Stimulated activated naive B cell treated with anti-CD40 and anti-IgM and Interleukin-4, amounts not matched to agents 10 μg/mL and 1 μg/mL and 100 μg/mL, for 72 hours (primary cell): ENCODE data around the gene RIF1.

Experiments
- ATAC-seq, 2 donors: fragments of 150-1000 bp; cut with Tn5 transposase; replicated peaks; 2 replicates each; pipeline ENCODE4 v1.10.0; 2021; ENCODE audit warnings: moderate library complexity in 1 of 2
- DNase-seq: peaks from one replicate; pipeline ENCODE4 v3.0.0; 2021
- H3K27ac Mint-ChIP-seq: one replicate; pipeline ENCODE4 v1.8.0; 2022; ENCODE audit warnings: mild to moderate bottlenecking, mixed read lengths
- H3K27me3 Mint-ChIP-seq, 2 donors: one replicate each; pipeline ENCODE4 v1.8.0; 2022; ENCODE audit warnings: mixed read lengths in 2 of 2
- H3K36me3 Mint-ChIP-seq, 2 donors: one replicate each; pipeline ENCODE4 v1.8.0; 2022; ENCODE audit warnings: mixed read lengths in 2 of 2, mild to moderate bottlenecking in 1 of 2
- H3K4me1 Mint-ChIP-seq, 2 donors: one replicate each; pipeline ENCODE4 v1.8.0; 2022; ENCODE audit warnings: mixed read lengths in 2 of 2, mild to moderate bottlenecking in 1 of 2
- H3K4me3 Mint-ChIP-seq, 2 donors: one replicate each; pipeline ENCODE4 v1.8.0; 2022; ENCODE audit warnings: mild to moderate bottlenecking in 2 of 2, mixed read lengths in 2 of 2, moderate library complexity in 1 of 2
- H3K9me3 Mint-ChIP-seq, 2 donors: one replicate each; pipeline ENCODE4 v1.8.0; 2022; ENCODE audit warnings: mixed read lengths in 2 of 2, mild to moderate bottlenecking in 1 of 2

RIF1 gene

GRCh38 chr2:151465771-151466170 lies 56.1 kb downstream of the RIF1 start:
- H3K27ac Mint-ChIP-seq = no peak overlapping the region
- ATAC-seq (no peak), DNase-seq (no peak)
- H3K27me3 Mint-ChIP-seq = no peaks in the 10 kb centered on the region
- H3K9me3 Mint-ChIP-seq = no peaks in the 10 kb centered on the region
- H3K36me3 Mint-ChIP-seq = peaks cover 52 to 67% of the 10 kb centered on the region in 2 donors
- no peak overlapping the region for H3K4me3 Mint-ChIP-seq
- H3K4me1 Mint-ChIP-seq = peaks cover 0 to 6% of the 10 kb centered on the region in 2 donors

GRCh38 chr2:151470556-151470955 lies 60.9 kb downstream of the RIF1 start:
- DNase-seq (no peak), ATAC-seq (no peak)
- H3K4me3 Mint-ChIP-seq = no peak overlapping the region
- H3K36me3 Mint-ChIP-seq = peaks cover 32 to 47% of the 10 kb centered on the region in 2 donors
- H3K27me3 Mint-ChIP-seq = no peaks in the 10 kb centered on the region
- peaks cover 4% of the 10 kb centered on the region in 2 donors for H3K9me3 Mint-ChIP-seq
- H3K27ac Mint-ChIP-seq = no peak overlapping the region
- peaks cover 8 to 12% of the 10 kb centered on the region in 2 donors for H3K4me1 Mint-ChIP-seq

GRCh38 chr2:151472966-151473365 lies 63.3 kb downstream of the RIF1 start:
- no peak for ATAC-seq
- no peaks in the 10 kb centered on the region for H3K27me3 Mint-ChIP-seq
- no peak overlapping the region for H3K27ac Mint-ChIP-seq
- H3K9me3 Mint-ChIP-seq = peaks cover 4% of the 10 kb centered on the region in 2 donors
- DNase-seq = no peak
- peaks cover 8 to 12% of the 10 kb centered on the region in 2 donors for H3K4me1 Mint-ChIP-seq
- peaks cover 34 to 44% of the 10 kb centered on the region in 2 donors for H3K36me3 Mint-ChIP-seq
- no peak overlapping the region for H3K4me3 Mint-ChIP-seq

- H3K27me3 Mint-ChIP-seq = no peaks in the 10 kb centered on the region
- H3K27ac Mint-ChIP-seq = no peak overlapping the region
- H3K36me3 Mint-ChIP-seq = peaks cover 31 to 46% of the 10 kb centered on the region in 2 donors
- DNase-seq (no peak), ATAC-seq (no peak)
- peaks cover 8 to 12% of the 10 kb centered on the region in 2 donors for H3K4me1 Mint-ChIP-seq
- peaks cover 4% of the 10 kb centered on the region in 2 donors for H3K9me3 Mint-ChIP-seq
- H3K4me3 Mint-ChIP-seq = no peak overlapping the region
Observed at GRCh38 chr2:151475071-151475470, 65.4 kb downstream of the RIF1 start.

GRCh38 chr2:151476287-151476686 lies 66.6 kb downstream of the RIF1 start:
- H3K27ac Mint-ChIP-seq = no peak overlapping the region
- peaks cover 0 to 2% of the 10 kb centered on the region in 2 donors for H3K9me3 Mint-ChIP-seq
- peaks cover 8 to 12% of the 10 kb centered on the region in 2 donors for H3K4me1 Mint-ChIP-seq
- H3K36me3 Mint-ChIP-seq = peaks cover 28 to 42% of the 10 kb centered on the region in 2 donors
- ATAC-seq (no peak), DNase-seq (no peak)
- H3K27me3 Mint-ChIP-seq = no peaks in the 10 kb centered on the region
- no peak overlapping the region for H3K4me3 Mint-ChIP-seq

GRCh38 chr2:151478011-151478410 lies 68.3 kb downstream of the RIF1 start:
- Mint-ChIP-seq H3K36me3 (peaks cover 23 to 40% of the 10 kb centered on the region in 2 donors), H3K9me3 (no peaks in the 10 kb centered on the region), H3K27ac (no peak overlapping the region), H3K27me3 (no peaks in the 10 kb centered on the region), H3K4me3 (no peak overlapping the region), H3K4me1 (no peaks in the 10 kb centered on the region)
- ATAC-seq (no peak), DNase-seq (no peak)

- Mint-ChIP-seq H3K4me3 (no peak overlapping the region), H3K36me3 (peaks cover 45 to 65% of the 10 kb centered on the region in 2 donors), H3K4me1 (peaks cover 0 to 4% of the 10 kb centered on the region in 2 donors), H3K9me3 (peaks cover 6 to 9% of the 10 kb centered on the region in 2 donors), H3K27me3 (no peaks in the 10 kb centered on the region), H3K27ac (no peak overlapping the region)
- DNase-seq (no peak), ATAC-seq (peak; percentile 27 to 29)
Observed at GRCh38 chr2:151481744-151482143, 72.0 kb downstream of the RIF1 start.

- Mint-ChIP-seq H3K4me1 (peaks cover 0 to 4% of the 10 kb centered on the region in 2 donors), H3K27ac (no peak overlapping the region), H3K27me3 (no peaks in the 10 kb centered on the region), H3K4me3 (no peak overlapping the region), H3K36me3 (peaks cover 44 to 67% of the 10 kb centered on the region in 2 donors), H3K9me3 (peaks cover 6 to 9% of the 10 kb centered on the region in 2 donors)
- ATAC-seq (no peak), DNase-seq (no peak)
Observed at GRCh38 chr2:151482171-151482725, 72.5 kb downstream of the RIF1 start.

GRCh38 chr2:151483546-151483945 lies 73.8 kb downstream of the RIF1 start:
- no peak overlapping the region for H3K4me3 Mint-ChIP-seq
- H3K27ac Mint-ChIP-seq = no peak overlapping the region
- DNase-seq (no peak), ATAC-seq (no peak)
- H3K4me1 Mint-ChIP-seq = peaks cover 0 to 4% of the 10 kb centered on the region in 2 donors
- peaks cover 6 to 9% of the 10 kb centered on the region in 2 donors for H3K9me3 Mint-ChIP-seq
- no peaks in the 10 kb centered on the region for H3K27me3 Mint-ChIP-seq
- H3K36me3 Mint-ChIP-seq = peaks cover 36 to 60% of the 10 kb centered on the region in 2 donors

GRCh38 chr2:151484100-151484499 lies 74.4 kb downstream of the RIF1 start:
- Mint-ChIP-seq H3K4me1 (peaks cover 0 to 4% of the 10 kb centered on the region in 2 donors), H3K27ac (no peak overlapping the region), H3K9me3 (peaks cover 6 to 9% of the 10 kb centered on the region in 2 donors), H3K36me3 (peaks cover 36 to 56% of the 10 kb centered on the region in 2 donors), H3K27me3 (no peaks in the 10 kb centered on the region), H3K4me3 (no peak overlapping the region)
- DNase-seq (no peak), ATAC-seq (no peak)

GRCh38 chr2:151486053-151486452 lies 76.4 kb downstream of the RIF1 start:
- Mint-ChIP-seq H3K4me1 (peaks cover 0 to 4% of the 10 kb centered on the region in 2 donors), H3K9me3 (peaks cover 6 to 9% of the 10 kb centered on the region in 2 donors), H3K36me3 (peaks cover 32 to 58% of the 10 kb centered on the region in 2 donors), H3K27ac (no peak overlapping the region), H3K4me3 (no peak overlapping the region), H3K27me3 (no peaks in the 10 kb centered on the region)
- DNase-seq (no peak), ATAC-seq (no peak)

GRCh38 chr2:151490276-151490675 lies 80.6 kb downstream of the RIF1 start:
- Mint-ChIP-seq H3K27ac (no peak overlapping the region), H3K36me3 (peaks cover 21 to 45% of the 10 kb centered on the region in 2 donors), H3K4me3 (no peak overlapping the region), H3K9me3 (peaks cover 6 to 9% of the 10 kb centered on the region in 2 donors), H3K27me3 (no peaks in the 10 kb centered on the region), H3K4me1 (peaks cover 0 to 6% of the 10 kb centered on the region in 2 donors)
- ATAC-seq = no peak
- no peak for DNase-seq

- no peak for DNase-seq
- Mint-ChIP-seq H3K4me1 (peaks cover 0 to 2% of the 10 kb centered on the region in 2 donors), H3K36me3 (peaks cover 9 to 34% of the 10 kb centered on the region in 2 donors), H3K4me3 (no peak overlapping the region), H3K27me3 (no peaks in the 10 kb centered on the region), H3K27ac (no peak overlapping the region), H3K9me3 (peaks cover 0 to 1% of the 10 kb centered on the region in 2 donors)
- ATAC-seq = no peak
Observed at GRCh38 chr2:151491496-151491895, 81.8 kb downstream of the RIF1 start.

GRCh38 chr2:151498178-151498577 lies 88.5 kb downstream of the RIF1 start:
- H3K27ac Mint-ChIP-seq = no peak overlapping the region
- no peaks in the 10 kb centered on the region for H3K9me3 Mint-ChIP-seq
- no peaks in the 10 kb centered on the region for H3K27me3 Mint-ChIP-seq
- peaks cover 3 to 6% of the 10 kb centered on the region in 2 donors for H3K36me3 Mint-ChIP-seq
- H3K4me1 Mint-ChIP-seq = no peaks in the 10 kb centered on the region
- H3K4me3 Mint-ChIP-seq = no peak overlapping the region
- ATAC-seq = no peak
- no peak for DNase-seq

- DNase-seq (no peak), ATAC-seq (no peak)
- no peak overlapping the region for H3K27ac Mint-ChIP-seq
- no peaks in the 10 kb centered on the region for H3K9me3 Mint-ChIP-seq
- no peaks in the 10 kb centered on the region for H3K27me3 Mint-ChIP-seq
- no peaks in the 10 kb centered on the region for H3K4me1 Mint-ChIP-seq
- H3K36me3 Mint-ChIP-seq = peaks cover 2 to 4% of the 10 kb centered on the region in 2 donors
- no peak overlapping the region for H3K4me3 Mint-ChIP-seq
Observed at GRCh38 chr2:151506170-151506569, 96.5 kb downstream of the RIF1 start.
